NCI-H2107 treated with DMSO at 0.1 percent for 48 hours (cell line): Measurements from ENCODE around the gene PKLR.

ENCODE experiments used
- DNase-seq: peaks from one replicate; lab custom pipeline; 2025; ENCODE audit not compliant: unreplicated experiment; lab: John Stamatoyannopoulos, UW

PKLR gene

DNA sequence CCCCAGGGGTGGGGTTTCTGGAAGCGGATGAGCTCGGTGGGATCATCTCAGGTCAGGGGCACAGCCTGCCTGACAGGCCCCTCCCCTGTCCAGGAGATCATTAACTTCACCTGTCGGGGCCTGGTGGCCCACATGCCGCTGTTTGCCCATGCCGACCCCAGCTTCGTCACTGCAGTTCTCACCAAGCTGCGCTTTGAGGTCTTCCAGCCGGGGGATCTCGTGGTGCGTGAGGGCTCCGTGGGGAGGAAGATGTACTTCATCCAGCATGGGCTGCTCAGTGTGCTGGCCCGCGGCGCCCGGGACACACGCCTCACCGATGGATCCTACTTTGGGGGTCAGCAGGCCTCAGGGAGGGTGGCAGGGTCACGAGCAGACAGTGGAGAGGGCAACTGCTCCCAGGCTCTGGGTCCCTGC, 15.6 kb downstream of the PKLR start:
- DNase-seq, result no peak

DNA sequence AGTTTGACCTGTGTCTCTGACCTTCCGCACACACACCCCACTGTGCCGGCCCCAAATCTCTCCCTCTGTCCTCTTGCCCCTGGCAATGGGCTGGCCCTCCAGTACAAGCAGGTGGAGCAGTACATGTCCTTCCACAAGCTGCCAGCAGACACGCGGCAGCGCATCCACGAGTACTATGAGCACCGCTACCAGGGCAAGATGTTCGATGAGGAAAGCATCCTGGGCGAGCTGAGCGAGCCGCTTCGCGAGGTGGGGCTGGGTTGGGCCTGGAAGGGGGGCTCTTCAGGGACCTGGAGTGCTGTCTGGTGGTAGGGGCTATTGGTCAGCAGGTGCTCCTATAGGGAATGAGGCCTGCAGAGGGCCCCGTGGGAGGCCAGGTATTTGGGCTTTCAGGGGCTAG, 16.2 kb downstream of the PKLR start:
- DNase-seq, result no peak

- DNase-seq, result no peak
Observed at GRCh38 chr1:155284476-155284875, 16.8 kb downstream of the PKLR start.

- no peak for DNase-seq
Observed at GRCh38 chr1:155282488-155283091, 18.6 kb downstream of the PKLR start.

DNA sequence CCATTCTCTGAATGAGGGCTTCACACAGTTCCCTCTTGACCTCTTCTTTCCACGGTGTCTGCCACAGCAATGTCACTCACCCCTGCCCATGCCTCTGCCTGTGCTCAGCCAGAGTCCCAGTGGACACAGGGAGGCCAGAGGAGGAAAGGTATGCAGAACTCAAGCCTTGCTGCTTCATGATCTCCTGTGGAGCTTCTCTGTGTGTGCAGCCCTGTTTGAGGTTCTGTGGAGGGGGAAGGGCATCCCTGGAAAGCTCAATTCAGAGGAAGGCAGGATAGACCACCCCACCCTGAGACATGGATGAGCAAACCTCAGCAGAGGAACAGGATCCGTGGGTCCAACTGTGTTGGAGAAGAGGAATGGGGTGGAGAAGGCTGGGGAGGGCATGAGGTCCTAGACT, 22.0 kb downstream of the PKLR start:
- no peak for DNase-seq

- DNase-seq, result no peak
Observed at GRCh38 chr1:155278689-155279160, 22.5 kb downstream of the PKLR start.

- peak; percentile 90 for DNase-seq
Observed at GRCh38 chr1:155277902-155278688, 23.1 kb downstream of the PKLR start.

- DNase-seq, result peak; percentile 97
Observed at GRCh38 chr1:155277070-155277901, 24.0 kb downstream of the PKLR start, which contains the start of gene HCN3. TSS of gene HCN3 (plus strand) at chr1:155277463. CDS start at chr1:155277591, 128 bp downstream.

- peak; percentile 94 for DNase-seq
Observed at GRCh38 chr1:155273343-155274245, 27.6 kb downstream of the PKLR start, which contains the start of gene CLK2. TSS of gene CLK2 (minus strand) at chr1:155273504. CDS start at chr1:155270977, 2,527 bp downstream.

GRCh38 chr1:155272466-155273342, 28.5 kb downstream of the PKLR start:
- no peak for DNase-seq

DNA sequence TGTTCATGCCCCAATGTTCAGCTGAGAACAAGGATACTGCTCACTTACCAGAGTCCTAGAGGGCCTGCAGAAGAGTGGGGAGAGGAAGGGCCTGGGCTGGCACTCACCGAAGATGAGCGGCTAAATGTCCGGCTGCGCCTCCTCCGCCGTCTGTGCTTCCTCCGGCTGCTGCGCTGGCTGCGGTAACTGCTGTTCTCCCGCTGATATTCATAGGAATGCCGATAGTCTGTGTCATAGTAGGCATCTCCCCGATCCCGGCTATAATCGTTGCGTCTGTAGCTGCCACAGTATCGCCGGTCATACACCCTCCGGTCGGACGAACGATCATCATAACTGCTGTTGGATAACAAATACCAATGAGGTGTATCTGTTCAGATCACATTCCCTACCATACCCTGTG, 31.9 kb downstream of the PKLR start:
- no peak for DNase-seq

GRCh38 chr1:155268630-155269029, 32.6 kb downstream of the PKLR start:
- no peak for DNase-seq

- DNase-seq, result no peak
Observed at GRCh38 chr1:155267373-155267772, 33.9 kb downstream of the PKLR start.

- no peak for DNase-seq
Observed at GRCh38 chr1:155266553-155266952, 34.7 kb downstream of the PKLR start.

DNA sequence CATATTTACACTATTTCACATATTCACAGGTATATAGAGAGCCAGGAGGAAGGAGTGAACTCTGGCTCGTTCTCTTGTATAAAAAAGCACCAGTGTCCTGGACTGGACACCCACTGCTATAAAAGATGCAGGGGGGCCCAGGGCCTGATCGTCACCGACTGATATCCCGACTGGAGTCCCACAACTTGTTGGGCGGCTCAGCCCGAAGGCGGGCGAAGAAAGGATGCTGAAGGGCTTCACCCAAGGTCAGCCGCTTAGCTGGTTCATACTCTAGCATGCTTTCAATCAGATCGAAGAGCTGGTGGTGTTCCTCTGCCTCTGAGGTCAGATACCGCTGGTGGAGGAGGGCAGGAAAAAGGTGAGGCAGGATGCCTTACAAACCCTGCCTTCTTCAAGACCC, 38.2 kb downstream of the PKLR start:
- DNase-seq, result no peak

DNA sequence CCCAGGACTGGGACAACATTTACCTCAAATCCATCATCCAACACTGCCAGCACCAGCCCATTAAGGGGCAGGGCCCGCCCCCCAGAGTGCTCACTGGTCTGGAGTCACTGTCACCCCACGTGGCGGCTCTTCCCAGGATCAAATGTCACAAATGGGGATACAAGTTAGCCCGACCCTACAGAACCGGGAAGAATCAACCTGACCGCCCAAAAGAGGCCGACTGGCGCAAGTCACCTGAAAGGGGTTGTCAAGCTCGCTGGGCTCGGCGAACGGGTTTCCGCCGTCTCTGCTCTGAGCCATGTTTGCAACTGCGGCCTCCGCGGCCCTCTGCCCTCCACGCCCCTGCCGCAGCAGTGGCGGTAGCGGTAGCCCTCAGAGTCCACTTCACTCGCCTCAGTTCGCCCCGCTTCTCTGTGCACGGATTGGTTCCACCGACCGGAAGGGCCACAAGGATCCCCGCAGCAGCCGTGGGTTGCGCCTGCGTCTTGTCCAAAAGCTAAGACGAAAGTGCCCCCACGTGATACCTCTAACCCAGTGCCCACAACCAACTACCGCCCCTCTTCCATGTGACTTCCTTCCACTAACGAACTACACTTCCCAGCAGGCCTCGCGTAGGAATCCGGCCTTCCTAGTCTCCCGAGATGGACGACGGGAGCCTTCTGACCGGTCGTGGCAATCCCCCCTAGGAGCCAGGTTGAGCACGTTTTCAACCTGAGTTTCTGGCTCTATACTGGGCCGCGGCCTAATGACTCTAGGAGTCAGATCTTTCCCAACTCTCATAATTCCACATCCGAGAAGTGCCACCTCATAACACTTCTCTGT, 39.2 kb downstream of the PKLR start, which contains the start of gene SCAMP3:
Gene SCAMP3 (minus strand): TSS at position 509 of the 822 bp plus-strand sequence. CDS start 209 bp downstream, at position 300.
- DNase-seq, result peak; percentile 100

- DNase-seq, result no peak
Observed at GRCh38 chr1:155261493-155261851, 39.8 kb downstream of the PKLR start.

GRCh38 chr1:155260276-155260675, 41.0 kb downstream of the PKLR start:
- no peak for DNase-seq
